ENCODE results near the gene NGF.
"Not testable (repeated sequence)": the region's sequence is repeated elsewhere in the genome, so short reads cannot be mapped to it uniquely, and the experiment has no call there.

Gene NGF

GRCh38 chr1:115332813-115333608, 5.0 kb downstream of the NGF start:
- no peak for DNase-seq

GRCh38 chr1:115331558-115332331, 6.3 kb downstream of the NGF start:
- DNase-seq = no peak

DNA sequence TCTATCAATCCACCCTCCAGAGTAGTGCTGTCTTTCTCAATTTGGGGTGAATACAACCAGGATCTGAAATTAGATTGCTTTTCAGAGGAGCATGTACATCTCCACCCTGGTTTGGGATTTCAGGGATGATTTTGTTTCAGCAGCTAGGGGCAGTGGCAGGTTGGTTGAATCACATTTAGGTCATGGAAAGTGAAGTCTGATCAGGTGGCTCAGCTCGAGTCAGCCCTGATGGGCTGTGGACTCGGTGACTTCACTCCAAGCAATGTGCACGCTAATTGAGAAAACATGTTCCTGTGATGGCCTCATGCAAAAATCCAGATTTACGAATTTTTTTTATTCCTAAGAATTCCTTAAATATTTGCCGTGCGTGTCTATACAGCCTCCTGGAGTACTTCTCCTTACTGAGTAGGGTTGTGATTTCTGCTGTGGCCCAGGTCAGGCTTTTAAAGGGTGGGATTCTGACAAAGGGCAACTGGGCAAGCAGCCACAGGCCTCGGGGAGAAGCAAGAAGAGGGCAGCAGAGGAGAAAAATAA, 7.5 kb downstream of the NGF start:
- DNase-seq = no peak

DNA sequence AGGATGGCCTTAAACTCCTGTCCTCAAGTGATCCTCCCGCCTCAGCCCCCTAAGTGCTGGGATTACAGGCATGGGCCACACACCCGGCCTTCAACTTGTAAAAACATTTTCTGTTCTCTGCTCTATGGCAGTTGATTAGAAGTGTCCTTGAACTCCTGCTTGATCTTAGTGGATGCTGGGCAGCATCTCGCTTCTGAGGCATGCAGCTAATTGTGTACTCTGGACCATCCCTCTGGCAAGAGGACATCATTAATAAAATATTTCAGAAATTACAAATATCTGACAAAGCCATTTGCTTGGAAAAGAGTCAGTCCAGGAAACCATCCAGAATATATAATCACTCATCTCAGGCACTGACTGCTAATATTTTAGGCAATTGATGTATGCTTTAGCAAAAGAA, 8.1 kb downstream of the NGF start:
- no peak for DNase-seq

GRCh38 chr1:115327270-115327669, 10.8 kb downstream of the NGF start:
- no peak for DNase-seq

DNA sequence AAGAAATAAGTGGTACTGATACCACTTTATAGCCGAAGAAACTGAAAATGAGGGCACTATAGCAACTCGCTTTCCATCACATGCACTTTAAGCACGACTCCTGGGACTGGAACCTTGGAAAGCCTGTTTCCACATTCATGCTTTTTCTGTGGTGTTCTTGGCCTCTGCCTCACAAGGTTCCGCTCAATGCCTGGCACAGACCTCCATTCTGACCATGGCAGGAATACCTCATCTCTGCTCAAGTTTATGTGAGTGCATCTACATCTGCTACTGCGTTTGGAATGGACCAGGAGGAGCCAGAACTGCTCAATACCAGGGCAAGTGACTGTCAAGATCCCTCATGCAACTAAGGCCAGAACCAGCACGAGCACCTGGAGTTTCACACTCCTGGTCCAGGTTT, 11.6 kb downstream of the NGF start:
- DNase-seq = no peak

GRCh38 chr1:115325874-115326273, 12.2 kb downstream of the NGF start:
- no peak for DNase-seq

DNA sequence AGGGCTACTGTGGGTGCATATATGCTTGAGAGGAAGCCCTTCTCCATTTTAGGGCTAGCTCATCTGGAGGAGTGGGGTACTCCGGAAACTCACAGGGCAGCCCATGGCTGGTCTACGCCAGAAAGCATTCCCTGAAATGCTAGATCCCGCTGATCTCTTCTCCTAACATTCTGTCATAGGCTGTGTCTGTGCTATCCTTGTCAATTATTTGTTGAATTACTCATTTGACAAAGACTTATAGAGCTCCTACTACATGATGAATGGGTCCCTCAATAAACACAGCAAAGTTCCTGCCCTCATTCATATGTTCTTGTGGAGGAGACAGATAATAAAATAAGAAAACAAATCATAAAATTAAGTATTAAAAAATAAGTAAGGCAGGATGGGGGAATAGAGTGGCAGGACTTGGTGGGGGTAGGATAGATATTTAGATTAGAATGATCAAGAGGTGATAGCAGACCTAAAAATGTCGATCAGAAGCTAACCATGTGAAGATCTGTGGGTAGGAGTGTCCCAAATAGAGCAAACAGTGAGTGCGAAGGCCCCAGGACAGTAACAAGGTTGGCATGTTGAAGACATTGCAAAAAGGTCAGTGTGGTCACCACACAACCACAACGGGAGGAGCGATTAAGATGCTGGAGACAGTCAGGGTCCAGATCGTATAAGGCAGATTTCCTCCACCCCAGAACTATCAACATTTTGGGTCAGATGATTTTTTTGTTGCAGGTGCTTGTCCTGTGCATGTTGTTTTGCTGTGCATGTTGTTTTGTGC, 13.2 kb downstream of the NGF start:
- no peak for DNase-seq

DNA sequence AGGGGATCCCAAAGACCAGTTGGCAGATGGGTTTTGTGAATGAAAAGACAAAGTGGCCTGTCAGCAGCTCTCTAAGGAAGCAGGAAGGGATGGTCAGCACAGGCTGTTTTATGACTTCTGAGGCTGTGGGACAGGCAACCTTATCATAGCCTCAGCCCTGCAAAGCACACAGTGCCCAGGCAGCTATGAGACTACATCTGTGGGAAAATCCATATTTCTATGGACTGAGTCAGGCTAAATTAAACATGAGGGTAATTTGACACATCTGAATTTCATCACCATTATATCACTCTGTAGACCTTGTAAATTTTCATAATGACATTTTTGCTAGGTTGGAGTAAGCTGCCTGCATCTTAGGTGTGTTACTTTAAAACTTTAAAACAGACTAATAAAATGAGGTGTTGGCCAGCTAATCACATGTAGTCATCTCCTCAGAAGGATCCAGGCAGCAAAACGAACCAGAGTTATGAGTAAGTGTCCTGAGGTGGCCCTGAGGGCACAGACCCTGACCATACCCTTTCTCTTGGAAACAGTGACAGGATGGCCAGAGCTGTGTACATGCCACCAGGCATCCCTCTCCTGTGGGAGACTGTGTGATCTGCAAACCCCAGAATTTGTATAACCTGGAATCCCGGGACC, 14.6 kb downstream of the NGF start:
- DNase-seq = no peak

DNA sequence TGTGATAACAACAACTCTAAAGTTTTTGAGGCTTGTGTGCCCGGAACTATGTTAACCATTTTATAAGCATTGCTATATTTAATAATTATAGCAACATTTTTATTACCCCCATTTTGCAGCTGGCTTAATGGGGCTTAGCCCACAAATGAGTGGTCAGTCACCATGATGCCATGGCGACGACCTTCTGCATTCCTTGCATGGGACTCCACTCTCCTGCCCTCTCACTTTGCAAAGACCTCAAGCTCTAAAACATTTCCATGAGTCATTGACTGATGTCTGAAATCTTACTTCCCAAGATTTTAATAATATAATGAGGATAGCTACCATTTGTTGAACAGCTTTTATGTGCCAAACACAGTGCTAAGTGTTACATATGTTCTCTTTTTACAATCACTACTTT, 15.4 kb downstream of the NGF start:
- DNase-seq = no peak

DNA sequence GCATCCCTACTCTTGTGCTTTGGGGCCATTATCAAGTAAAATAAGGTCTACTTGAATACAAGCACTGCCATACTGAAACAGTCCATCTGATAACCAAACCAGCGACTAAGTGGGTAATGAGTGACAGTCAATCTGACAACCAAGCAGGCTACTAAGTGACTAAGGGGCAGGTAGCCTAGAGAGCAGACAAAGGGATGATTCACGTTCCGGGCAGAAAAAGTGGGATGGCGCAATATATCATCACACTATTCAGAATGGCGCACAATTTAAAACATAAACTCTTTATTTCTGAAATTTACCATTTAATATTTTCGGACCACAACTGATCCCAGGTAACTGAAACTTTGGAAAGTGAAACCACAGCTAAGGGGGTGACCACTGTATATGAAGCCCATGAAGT, 17.7 kb downstream of the NGF start:
- DNase-seq = no peak

GRCh38 chr1:115319706-115320105, 18.3 kb downstream of the NGF start:
- no peak for DNase-seq

GRCh38 chr1:115317101-115318012, 20.7 kb downstream of the NGF start:
- no peak for DNase-seq

DNA sequence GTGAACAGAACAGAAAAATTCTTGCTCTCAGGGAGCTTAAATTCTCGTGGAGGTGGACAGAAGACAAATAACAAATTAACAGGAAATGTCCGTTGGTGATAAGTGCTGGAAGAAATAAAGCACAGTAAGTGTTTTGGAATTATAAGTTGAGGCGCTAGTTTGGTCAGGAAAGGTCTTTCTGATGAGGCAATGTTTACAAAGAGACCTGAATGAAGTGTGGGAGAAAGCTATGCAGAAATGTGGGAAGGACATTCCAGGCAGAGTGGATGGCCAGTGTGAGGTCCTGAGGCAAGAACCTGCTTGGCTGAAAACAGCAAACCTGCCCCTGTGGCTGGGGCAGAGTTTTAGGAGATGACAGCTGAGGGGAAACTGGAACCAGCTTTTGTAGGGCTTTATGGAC, 23.3 kb downstream of the NGF start:
- DNase-seq = no peak

GRCh38 chr1:115314092-115314491, 24.0 kb downstream of the NGF start:
- DNase-seq = no peak

- DNase-seq = no peak
Measured at GRCh38 chr1:115313182-115313581, 24.9 kb downstream of the NGF start.

DNA sequence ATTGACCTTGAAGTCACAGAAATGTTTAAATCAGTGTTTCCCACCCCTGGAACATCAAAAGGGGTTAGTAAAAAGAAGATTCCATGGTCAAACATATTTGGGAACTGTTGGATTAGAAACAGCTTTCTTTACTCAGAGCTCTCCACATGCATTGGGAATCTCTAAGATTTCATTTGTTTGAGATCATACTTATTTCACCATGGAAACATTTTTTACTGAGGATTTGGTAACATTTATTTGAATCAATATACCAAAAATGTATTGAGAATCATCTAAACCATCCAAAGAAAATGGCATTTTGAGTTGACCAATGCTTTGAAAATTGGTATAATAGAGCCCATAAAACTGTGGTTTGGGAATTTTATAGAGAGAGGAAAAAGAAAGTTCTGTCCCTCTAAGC, 25.3 kb downstream of the NGF start:
- no peak for DNase-seq

- no peak for DNase-seq
Measured at GRCh38 chr1:115311474-115311989, 26.5 kb downstream of the NGF start.

DNA sequence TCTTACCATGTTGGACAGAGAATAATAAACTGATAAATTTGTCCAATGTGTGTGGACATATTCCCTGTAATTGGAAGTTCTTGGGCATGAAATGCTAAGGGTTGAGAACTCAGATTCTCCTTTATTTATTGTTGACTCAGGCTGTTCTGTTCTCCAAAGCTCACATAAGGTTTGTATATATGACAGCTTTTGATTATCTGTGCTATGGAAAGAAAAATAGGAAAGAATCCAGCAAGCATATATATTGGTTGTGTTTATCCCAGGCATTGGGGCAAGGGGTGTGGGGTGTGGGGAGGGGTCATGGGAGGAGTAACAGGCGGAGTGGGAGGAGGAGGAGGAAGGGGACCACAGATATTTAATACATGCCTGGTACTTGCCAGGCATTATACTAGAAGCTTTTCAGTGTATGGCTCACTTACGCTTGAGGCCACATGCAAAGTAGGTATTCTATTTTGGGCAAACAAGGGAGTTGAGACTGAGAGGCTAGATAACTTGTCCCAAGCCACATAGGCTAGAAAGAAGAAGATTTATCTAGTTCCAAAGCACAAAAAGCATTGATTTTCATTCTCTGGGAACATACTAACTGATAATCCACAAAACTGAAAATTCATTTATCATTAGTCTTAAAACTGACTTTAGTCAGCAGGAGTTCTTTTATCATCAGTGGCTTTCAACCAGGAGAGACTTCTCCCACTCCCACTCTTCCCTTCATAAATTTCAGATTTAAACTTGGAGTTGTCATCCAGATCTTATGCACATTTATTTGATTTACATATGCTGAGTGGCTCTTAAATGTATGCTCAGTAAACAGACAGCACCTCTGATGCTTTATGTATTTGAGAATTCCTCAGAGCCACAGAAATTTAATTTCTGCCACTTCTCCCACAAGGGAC, 27.2 kb downstream of the NGF start:
- no peak for DNase-seq

DNA sequence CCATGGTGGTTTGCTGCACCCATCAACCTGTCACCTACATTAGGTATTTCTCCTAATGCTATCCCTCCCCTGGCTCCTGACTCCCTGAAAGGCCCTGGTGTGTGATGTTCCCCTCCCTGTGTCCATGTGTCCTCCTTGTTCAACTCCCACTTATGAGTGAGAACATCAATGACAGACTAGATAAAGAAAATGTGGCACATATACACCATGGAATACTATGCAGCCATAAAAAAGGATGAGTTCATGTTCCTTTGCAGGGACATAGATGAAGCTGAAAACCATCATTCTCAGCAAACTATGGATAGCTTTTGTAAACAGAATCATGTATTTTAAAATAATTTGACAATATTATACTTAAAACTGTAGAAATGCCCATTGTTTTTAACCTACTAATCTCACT, 28.5 kb downstream of the NGF start:
- not testable (repeated sequence) for DNase-seq
